Suprapubic skin (tissue), 4 donors: ENCODE data around the gene ASRGL1. TPM values are rescaled to one million over a fixed set of nuclear protein-coding genes. Genes with fewer than 3 reads are reported as not detected.
A peak's percentile ranks its signal among the peaks of the same experiment; 100 is the strongest.

Source experiments
- DNase-seq, 2 donors: peaks; one replicate each; pipeline ENCODE4 v3.0.0-alpha.2; 2019; ENCODE audit warnings: low spot score in 2 of 2
- H3K27ac ChIP-seq: fragments of 200-600 bp; sonication (generic); one replicate; pipeline ENCODE4 v1.5.1; 2019
- H3K27me3 ChIP-seq: fragments of 200-600 bp; sonication (generic); one replicate; pipeline ENCODE4 v1.5.1; 2019
- H3K36me3 ChIP-seq: fragments of 200-600 bp; sonication (generic); one replicate; pipeline ENCODE4 v1.5.1; 2019
- H3K4me1 ChIP-seq: fragments of 200-600 bp; sonication (generic); one replicate; pipeline ENCODE4 v1.5.1; 2019
- H3K4me3 ChIP-seq: fragments of 200-600 bp; sonication (generic); one replicate; pipeline ENCODE4 v1.5.1; 2019; ENCODE audit warnings: mild to moderate bottlenecking
- H3K9me3 ChIP-seq: fragments of 200-600 bp; sonication (generic); one replicate; pipeline ENCODE4 v1.5.1; 2019
- CTCF ChIP-seq, 2 donors: fragments of 200-600 bp in 1 of 2; fragments of 450-650 bp in 1 of 2; sonication (generic) in 1 of 2; IDR thresholded peaks; one replicate each; pipeline ENCODE4 v1.5.1; 2016 to 2019; ENCODE audit warnings: antibody characterized with exemption in 2 of 2, mild to moderate bottlenecking in 1 of 2, moderate library complexity in 1 of 2
- EP300 ChIP-seq: sonication (generic); formaldehyde crosslinking; IDR thresholded peaks from one replicate; pipeline ENCODE4 v1.6.1; 2017; ENCODE audit warnings: antibody characterized with exemption
- POLR2A ChIP-seq, 2 donors: fragments of 450-650 bp; IDR thresholded peaks; one replicate each; pipeline ENCODE4 v1.6.1; 2017; ENCODE audit warnings: antibody characterized with exemption in 2 of 2, mild to moderate bottlenecking in 2 of 2, moderate library complexity in 2 of 2
- POLR2AphosphoS5 ChIP-seq, 3 donors: sonication (generic); formaldehyde crosslinking; IDR thresholded peaks; one replicate each; pipeline ENCODE4 v1.6.1; 2017; ENCODE audit warnings: antibody characterized with exemption in 3 of 3
- WGBS: methylation state at CpG from one replicate; pipeline ENCODE4 v1.1.5; 2018; 5-methylcytosine and 5-hydroxymethylcytosine counted together
- total RNA-seq, 4 donors: library from RNA; depleted of rRNA; stranded (reverse); fragments of >200 nt; gene quantifications; one replicate each; pipeline ENCODE4 v1.1.0, GENCODE V29; 2016

The ASRGL1 gene
- total RNA-seq, 4 donors from 2014 or later: 2.5 to 10.5 (median 5.2) TPM

- Histone ChIP-seq H3K27me3 (no peaks in the 10 kb centered on the region), H3K4me3 (no peak overlapping the region), H3K4me1 (peaks cover 55% of the 10 kb centered on the region), H3K36me3 (no peaks in the 10 kb centered on the region), H3K9me3 (no peaks in the 10 kb centered on the region), H3K27ac (peak overlapping the region; percentile 67)
- no peak for DNase-seq
- TF ChIP-seq POLR2A (IDR thresholded peaks at IDR 0.05) (no peak), EP300 (no peak), POLR2AphosphoS5 (IDR thresholded peaks at IDR 0.05) (no peak), CTCF (IDR thresholded peaks at IDR 0.05) (no peak)
- WGBS: 40% methylated on average over 6 of the region's 6 CpGs
Observed at GRCh38 chr11:62427630-62428233, 90.5 kb downstream of the ASRGL1 start.

GRCh38 chr11:62428871-62429560, 91.8 kb downstream of the ASRGL1 start:
- no peak for DNase-seq
- no peak overlapping the region for H3K27ac ChIP-seq

GRCh38 chr11:62430425-62430824, 93.2 kb downstream of the ASRGL1 start:
- TF ChIP-seq CTCF (IDR thresholded peaks at IDR 0.05) (no peak), POLR2AphosphoS5 (IDR thresholded peaks at IDR 0.05) (no peak), EP300 (no peak), POLR2A (IDR thresholded peaks at IDR 0.05) (no peak)
- no peak overlapping the region for H3K27ac ChIP-seq
- no peak overlapping the region for H3K4me3 ChIP-seq
- no peaks in the 10 kb centered on the region for H3K36me3 ChIP-seq
- no peak for DNase-seq
- no peaks in the 10 kb centered on the region for H3K9me3 ChIP-seq
- 59% methylated on average over 3 of the region's 3 CpGs for whole genome bisulfite sequencing
- H3K27me3 ChIP-seq: no peaks in the 10 kb centered on the region
- H3K4me1 ChIP-seq: peaks cover 71% of the 10 kb centered on the region

More at GRCh38 chr11:62428871-62429560, 91.8 kb downstream of the ASRGL1 start:
- Histone ChIP-seq H3K9me3 (no peaks in the 10 kb centered on the region), H3K36me3 (no peaks in the 10 kb centered on the region), H3K4me1 (peaks cover 68% of the 10 kb centered on the region), H3K4me3 (no peak overlapping the region), H3K27me3 (no peaks in the 10 kb centered on the region)
- WGBS: 78% methylated on average over 8 of the region's 8 CpGs
- no peak for TF ChIP-seq CTCF (IDR thresholded peaks at IDR 0.05)
- no peak for TF ChIP-seq POLR2AphosphoS5 (IDR thresholded peaks at IDR 0.05)
- TF ChIP-seq EP300: no peak
- TF ChIP-seq POLR2A (IDR thresholded peaks at IDR 0.05): no peak

GRCh38 chr11:62431171-62431901, 94.1 kb downstream of the ASRGL1 start:
- H3K4me1 ChIP-seq: peaks cover 77% of the 10 kb centered on the region
- WGBS: 63% methylated on average over 11 of the region's 11 CpGs

GRCh38 chr11:62432695-62433094, 95.4 kb downstream of the ASRGL1 start:
- H3K27me3 ChIP-seq: no peaks in the 10 kb centered on the region
- H3K27ac ChIP-seq: peak overlapping the region; percentile 83
- H3K36me3 ChIP-seq: no peaks in the 10 kb centered on the region
- DNase-seq: no peak
- WGBS: 79% methylated on average over 9 of the region's 9 CpGs
- no peaks in the 10 kb centered on the region for H3K9me3 ChIP-seq
- H3K4me3 ChIP-seq: no peak overlapping the region
- TF ChIP-seq EP300 (no peak), POLR2AphosphoS5 (IDR thresholded peaks at IDR 0.05) (no peak), POLR2A (IDR thresholded peaks at IDR 0.05) (no peak)
- H3K4me1 ChIP-seq: peaks cover 66% of the 10 kb centered on the region

More at GRCh38 chr11:62431171-62431901, 94.1 kb downstream of the ASRGL1 start:
- Histone ChIP-seq H3K36me3 (no peaks in the 10 kb centered on the region), H3K27ac (no peak overlapping the region), H3K4me3 (no peak overlapping the region), H3K9me3 (no peaks in the 10 kb centered on the region), H3K27me3 (no peaks in the 10 kb centered on the region)
- no peak for DNase-seq
- no peak for TF ChIP-seq POLR2A (IDR thresholded peaks at IDR 0.05)
